ENCODE measurements around the gene OR6C2.
"Not testable (repeated sequence)": the region's sequence is repeated elsewhere in the genome, so short reads cannot be mapped to it uniquely, and the experiment has no call there.

The OR6C2 gene

GRCh38 chr12:55443776-55444175 lies at the start of gene OR6C2:
TSS of gene OR6C2 (plus strand) at chr12:55444076. CDS start at chr12:55452214, 8,138 bp downstream.
- no peak for DNase-seq

DNA sequence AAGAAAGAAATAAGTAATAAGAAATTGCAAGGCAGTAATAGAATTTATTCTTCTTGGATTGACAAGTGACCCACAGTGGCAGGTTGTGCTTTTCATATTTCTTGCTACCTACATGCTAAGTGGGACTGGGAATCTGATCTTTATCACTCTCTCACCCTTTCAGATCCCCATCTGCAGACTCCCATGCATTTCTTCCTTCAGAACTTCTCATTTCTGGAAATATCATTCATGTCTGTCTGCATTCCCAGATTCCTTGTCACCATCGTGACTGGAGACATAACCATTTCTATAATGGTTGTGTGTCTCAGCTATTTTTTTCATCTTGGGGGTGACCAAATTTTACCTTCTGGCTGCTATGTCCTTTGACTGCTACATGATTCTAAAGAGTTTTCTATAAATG lies 47.5 kb upstream of the OR6C2 start:
- no peak for DNase-seq

- no peak for DNase-seq
Observed at GRCh38 chr12:55400229-55400628, 43.6 kb upstream of the OR6C2 start, which contains the start of gene OR6C65. TSS of gene OR6C65 (plus strand) at chr12:55400529. CDS start at chr12:55400529, 0 bp downstream.

- no peak for DNase-seq
Observed at GRCh38 chr12:55407866-55408265, 36.0 kb upstream of the OR6C2 start.

DNA sequence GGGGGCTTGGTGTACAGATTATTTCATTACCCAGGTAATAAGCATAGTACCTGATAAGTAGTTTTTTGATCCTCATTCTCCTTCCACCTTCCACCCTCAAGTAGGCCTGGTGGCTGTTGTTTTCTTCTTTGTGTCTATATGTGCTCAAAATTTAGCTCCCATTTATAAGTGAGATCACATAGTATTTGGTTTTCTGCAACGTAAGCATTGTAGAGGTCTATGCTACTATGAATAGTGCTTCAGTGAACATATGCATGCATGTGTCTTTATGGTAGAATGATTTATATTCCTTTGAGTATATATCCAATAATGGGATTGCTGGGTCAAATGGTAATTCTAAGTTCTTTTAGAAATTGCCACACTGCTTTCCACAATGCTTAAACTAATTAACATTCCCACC lies 34.7 kb upstream of the OR6C2 start:
- not testable (repeated sequence) for DNase-seq

DNA sequence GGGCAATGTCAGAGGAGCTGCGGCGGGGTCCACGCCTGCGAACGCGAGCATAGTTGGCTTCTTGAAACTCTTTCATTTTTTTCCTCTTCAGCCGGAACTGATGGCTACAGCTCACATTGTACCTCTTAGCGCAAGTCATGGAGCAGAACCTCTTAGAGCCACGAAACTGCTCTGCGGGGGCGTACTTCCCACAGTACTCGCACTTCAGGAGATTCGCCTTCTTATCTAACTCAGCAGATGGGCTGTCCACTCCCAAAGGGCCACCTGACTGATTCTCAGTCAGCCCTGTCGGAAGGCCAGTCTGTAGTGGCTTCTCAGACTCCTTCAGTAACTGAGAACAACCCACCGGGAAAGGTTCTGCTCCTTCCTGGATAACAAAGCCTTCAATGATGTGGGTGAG lies 31.7 kb upstream of the OR6C2 start:
- DNase-seq = not testable (repeated sequence)

GRCh38 chr12:55413498-55414388 lies 30.1 kb upstream of the OR6C2 start:
- not testable (repeated sequence) for DNase-seq

- not testable (repeated sequence) for DNase-seq
Observed at GRCh38 chr12:55414396-55414823, 29.5 kb upstream of the OR6C2 start.

- DNase-seq = not testable (repeated sequence)
Observed at GRCh38 chr12:55414889-55415288, 29.0 kb upstream of the OR6C2 start.

- no peak for DNase-seq
Observed at GRCh38 chr12:55416961-55417360, 26.9 kb upstream of the OR6C2 start.

- DNase-seq = no peak
Observed at GRCh38 chr12:55420307-55420962, 23.4 kb upstream of the OR6C2 start.

- DNase-seq = no peak
Observed at GRCh38 chr12:55425954-55426353, 17.9 kb upstream of the OR6C2 start, which contains the start of gene OR6C76. TSS of gene OR6C76 (plus strand) at chr12:55426254. CDS start at chr12:55426254, 0 bp downstream.

DNA sequence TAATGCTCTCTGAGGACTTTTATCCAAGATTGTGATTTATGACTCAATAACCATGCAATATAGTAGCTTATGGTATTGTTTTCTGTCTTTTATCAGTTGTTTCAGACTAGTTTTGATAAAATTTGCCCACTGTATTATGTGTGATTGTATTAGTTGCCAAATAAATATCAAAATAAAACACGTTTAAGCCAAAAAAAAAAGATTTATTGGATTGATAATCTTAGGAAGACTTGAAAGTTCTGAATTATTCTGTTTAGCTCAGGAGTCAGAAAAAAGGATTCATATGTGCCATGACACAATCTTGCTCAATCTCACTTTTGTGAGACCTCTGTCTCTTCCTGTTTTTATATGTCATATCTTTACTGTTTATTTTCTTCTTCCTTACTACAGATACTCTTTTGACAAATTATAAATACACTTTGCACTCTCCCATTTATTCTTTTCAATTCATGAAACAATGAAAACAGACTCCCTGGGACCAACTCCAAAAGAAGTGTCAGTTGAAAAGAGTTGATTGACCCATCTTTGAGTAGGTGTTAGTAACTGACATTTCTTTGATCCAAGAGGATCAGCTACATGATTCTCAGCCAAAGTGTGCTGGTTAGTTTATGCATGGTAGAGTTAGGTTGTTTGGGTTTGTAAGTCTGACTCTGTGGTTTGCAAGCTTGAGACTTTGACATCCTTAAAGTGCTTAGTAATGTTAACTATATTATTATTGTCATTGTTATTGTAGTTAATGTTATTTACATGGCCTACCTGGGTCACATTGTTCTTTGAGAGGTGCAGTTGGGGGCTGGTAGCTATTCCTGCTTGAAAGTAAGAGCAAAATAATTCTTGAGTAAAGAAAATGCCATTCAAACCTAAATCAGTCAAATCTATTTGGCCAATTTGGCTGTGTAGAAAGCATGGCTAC lies 15.3 kb upstream of the OR6C2 start:
- no peak for DNase-seq

- DNase-seq = not testable (repeated sequence)
Observed at GRCh38 chr12:55441233-55441632, 2.6 kb upstream of the OR6C2 start.

DNA sequence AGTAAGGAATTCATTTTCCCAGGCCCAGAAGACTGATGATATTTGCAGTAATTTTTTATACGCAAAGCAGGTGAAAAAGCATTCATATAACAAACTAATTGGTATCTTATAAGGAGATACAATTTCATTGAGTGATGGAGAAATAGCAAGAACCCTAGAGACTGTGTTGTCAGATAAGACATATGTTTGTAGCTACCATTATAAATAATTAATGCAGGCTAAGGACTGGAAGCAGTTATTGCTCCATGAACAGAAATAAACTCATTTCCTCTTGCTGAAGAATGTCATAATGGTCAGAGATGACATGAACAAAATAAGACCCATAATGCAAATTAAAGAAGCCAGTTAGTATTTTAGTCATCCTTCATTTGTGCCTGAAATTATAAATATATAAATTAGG lies 1.5 kb downstream of the OR6C2 start:
- no peak for DNase-seq

DNA sequence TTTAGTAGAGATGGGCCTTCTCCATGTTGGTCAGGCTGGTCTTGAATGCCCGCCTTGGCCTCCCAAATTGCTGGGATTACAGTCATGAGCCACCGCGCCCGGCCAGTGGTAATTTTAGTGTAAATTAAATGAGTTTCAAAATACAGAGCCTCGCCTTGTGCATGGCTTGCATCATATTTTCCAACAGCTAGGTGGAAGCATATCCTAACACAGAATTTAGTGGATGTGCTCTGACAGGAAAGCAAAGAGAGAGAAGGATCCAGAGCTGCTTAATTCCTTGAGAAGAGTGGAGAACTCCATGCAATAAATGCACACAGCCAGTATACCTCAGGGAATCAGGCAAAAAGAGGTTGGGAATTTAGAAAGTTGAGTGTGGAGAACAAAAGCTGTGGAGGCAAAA lies 2.5 kb downstream of the OR6C2 start:
- peak; percentile 10 for DNase-seq

- DNase-seq = no peak
Observed at GRCh38 chr12:55448825-55449224, 4.9 kb downstream of the OR6C2 start.

- DNase-seq = not testable (repeated sequence)
Observed at GRCh38 chr12:55464926-55465325, 21.1 kb downstream of the OR6C2 start.

GRCh38 chr12:55467836-55468235 lies 24.0 kb downstream of the OR6C2 start:
- no peak for DNase-seq

DNA sequence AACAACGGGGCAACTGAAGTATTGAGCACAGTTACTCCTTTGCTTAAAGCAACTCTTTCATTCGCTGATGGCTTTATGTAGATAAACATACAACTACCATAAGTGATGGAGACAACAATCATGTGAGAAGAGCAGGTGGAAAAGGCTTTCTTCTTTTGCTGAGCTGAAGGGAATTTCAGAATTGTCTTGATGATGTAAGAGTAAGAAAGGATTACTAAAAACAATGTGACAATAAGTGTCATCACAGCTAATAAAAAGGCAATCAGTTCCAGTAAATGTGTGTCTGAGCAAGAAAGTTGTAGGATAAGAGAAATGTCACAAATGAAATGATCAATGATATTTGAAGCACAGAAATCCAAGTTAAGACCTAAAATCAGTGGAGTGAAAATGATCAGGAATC lies 25.4 kb downstream of the OR6C2 start:
- DNase-seq = no peak

DNA sequence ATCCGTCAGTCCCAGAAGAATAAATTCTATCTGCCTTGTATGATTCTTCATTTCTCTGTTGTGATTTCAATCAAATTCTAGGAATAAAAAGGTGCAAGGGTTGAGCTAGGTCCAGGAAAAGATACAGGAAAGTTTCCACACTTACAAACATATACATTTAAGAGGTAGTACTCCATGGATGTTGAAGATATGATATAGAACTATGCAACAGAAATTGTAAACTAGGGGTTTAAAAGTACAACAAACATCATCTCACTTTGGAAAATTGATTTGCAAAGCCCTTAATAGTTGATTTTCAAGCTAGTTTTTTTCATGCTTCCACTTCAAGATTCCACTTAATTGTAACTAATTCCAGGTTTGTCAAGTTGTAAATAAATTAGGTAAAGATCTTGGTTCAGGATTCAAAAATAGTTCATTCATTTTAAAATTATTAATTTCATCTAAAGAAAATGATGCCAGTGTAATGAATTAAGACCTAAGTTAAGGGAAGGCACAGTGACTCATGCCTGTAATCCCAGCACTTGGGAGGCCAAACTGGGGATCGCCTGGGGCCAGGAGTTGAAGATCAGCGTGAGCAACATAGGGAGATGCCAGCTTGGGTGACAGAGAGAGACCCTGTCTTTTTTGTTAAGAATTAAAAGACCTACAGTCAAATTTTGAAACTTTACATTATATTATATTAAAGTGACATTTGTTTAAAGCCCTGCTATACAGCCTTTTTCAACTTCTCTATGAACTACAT lies 26.4 kb downstream of the OR6C2 start, which contains the start of gene OR6C70:
TSS of gene OR6C70 (minus strand) at position 51 of the 742 bp plus-strand sequence. CDS start at position 51, 0 bp downstream.
- DNase-seq = no peak

DNA sequence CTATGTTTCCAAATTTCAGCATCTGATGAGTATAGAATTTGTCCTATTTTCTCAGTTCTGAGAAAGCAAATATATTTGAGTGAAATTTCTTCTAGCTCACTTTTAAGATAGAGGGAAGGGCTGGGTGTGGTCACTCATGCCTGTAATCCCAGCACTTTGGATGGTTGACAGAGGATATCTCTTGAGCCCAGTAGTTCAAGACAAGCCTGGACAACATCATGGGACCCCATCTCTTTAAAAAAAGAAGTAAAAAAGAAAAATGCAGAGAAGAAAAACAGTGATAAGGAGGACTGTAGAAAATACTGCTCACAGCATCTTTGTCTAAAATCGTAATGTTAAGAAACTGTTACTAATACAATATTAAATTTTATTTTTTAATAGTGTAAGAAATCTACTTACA lies 28.4 kb downstream of the OR6C2 start:
- DNase-seq = no peak

Measured in DMS153 (cell line).